HEK293 (cell line): ENCODE results near the gene PDE3B.

Experiments used
- CTCF ChIA-PET: fragments of 350-600 bp; formaldehyde crosslinking; extraction: SDS; loops from one replicate; lab custom pipeline; 2021; ENCODE audit warnings: antibody characterized with exemption; lab: Yijun Ruan, JAX
- POLR2A ChIA-PET: fragments of 300-600 bp; formaldehyde crosslinking; extraction: SDS; loops from one replicate; lab custom pipeline; 2020; ENCODE audit warnings: antibody characterized with exemption, inconsistent platforms; lab: Yijun Ruan, JAX
- H3K27ac ChIP-seq: fragments of 200-500 bp; sonication (Bioruptor generic); 2 replicates; pipeline ENCODE4 v1.5.1; 2014; ENCODE audit warnings: low read depth, low read length, control low read depth, inconsistent platforms; ENCODE audit errors: extremely low read depth
- H3K36me3 ChIP-seq, 2 experiments: fragments of 200-500 bp in 1 of 2; sonication (Bioruptor generic) in 1 of 2; 1 replicate in 1 of 2; 2 replicates in 1 of 2; pipeline ENCODE4 v1.5.1; 2014 to 2017; ENCODE audit warnings: inconsistent platforms in 2 of 2, low read length in 2 of 2; ENCODE audit not compliant: control insufficient read depth in 2 of 2, insufficient read depth in 1 of 2
- H3K4me1 ChIP-seq: fragments of 200-500 bp; sonication (Bioruptor generic); 2 replicates; pipeline ENCODE4 v1.5.1; 2014; ENCODE audit warnings: mild to moderate bottlenecking, low read length, inconsistent platforms; ENCODE audit not compliant: control insufficient read depth, insufficient read depth
- H3K4me3 ChIP-seq: 2 replicates; pipeline ENCODE4 v1.5.1; 2011; ENCODE audit warnings: low read depth, mild to moderate bottlenecking, control low read depth, low read length, moderate library complexity
- H3K9me3 ChIP-seq: fragments of 200-500 bp; sonication (Bioruptor generic); 2 replicates; pipeline ENCODE4 v1.5.1; 2014; ENCODE audit warnings: low read depth, low read length, inconsistent platforms; ENCODE audit not compliant: control insufficient read depth, insufficient read depth
- HOXA7 ChIP-seq: sonication (generic); formaldehyde crosslinking; IDR thresholded peaks from 2 replicates; pipeline ENCODE4 v1.8.1; 2022; ENCODE audit warnings: missing genetic modification reagents, borderline replicate concordance
- KLF1 ChIP-seq: fragments of 450-650 bp; formaldehyde crosslinking; IDR thresholded peaks from 2 replicates; pipeline ENCODE4 v1.5.1; 2016; ENCODE audit warnings: missing biosample characterization, missing genetic modification characterization
- MEIS1 ChIP-seq: sonication (generic); formaldehyde crosslinking; IDR thresholded peaks from 2 replicates; pipeline ENCODE4 v1.8.1; 2022; ENCODE audit warnings: missing genetic modification reagents, mild to moderate bottlenecking, borderline replicate concordance
- SP2 ChIP-seq: fragments of 450-650 bp; formaldehyde crosslinking; IDR thresholded peaks from 2 replicates; pipeline ENCODE4 v1.5.1; 2016; ENCODE audit warnings: missing biosample characterization, missing genetic modification characterization
- ZFHX2 ChIP-seq: fragments of 450-650 bp; formaldehyde crosslinking; conservative IDR thresholded peaks from 2 replicates; pipeline ENCODE4 v1.5.1; 2016; ENCODE audit warnings: missing biosample characterization, missing genetic modification characterization
- ZNF157 ChIP-seq: fragments of 450-650 bp; formaldehyde crosslinking; IDR thresholded peaks from 2 replicates; pipeline ENCODE4 v1.5.1; 2016; ENCODE audit warnings: missing biosample characterization, missing genetic modification characterization
- ZNF16 ChIP-seq: fragments of 450-650 bp; formaldehyde crosslinking; IDR thresholded peaks from 2 replicates; pipeline ENCODE4 v1.5.1; 2016; ENCODE audit warnings: low read depth, missing biosample characterization, missing genetic modification characterization
- ZNF23 ChIP-seq: fragments of 450-650 bp; formaldehyde crosslinking; IDR thresholded peaks from 2 replicates; pipeline ENCODE4 v1.5.1; 2016; ENCODE audit warnings: missing biosample characterization, missing genetic modification characterization, borderline replicate concordance
- ZNF335 ChIP-seq: fragments of 450-650 bp; formaldehyde crosslinking; conservative IDR thresholded peaks from 2 replicates; pipeline ENCODE4 v1.5.1; 2016; ENCODE audit warnings: missing biosample characterization, missing genetic modification characterization
- ZNF501 ChIP-seq: fragments of 450-650 bp; formaldehyde crosslinking; IDR thresholded peaks from 2 replicates; pipeline ENCODE4 v1.5.1; 2016; ENCODE audit warnings: missing biosample characterization, missing genetic modification characterization
- ZNF596 ChIP-seq: fragments of 450-650 bp; IDR thresholded peaks from 2 replicates; pipeline ENCODE4 v1.5.0; 2018; ENCODE audit warnings: missing biosample characterization, mild to moderate bottlenecking, missing genetic modification characterization, moderate library complexity
- ZNF670 ChIP-seq: fragments of 450-650 bp; formaldehyde crosslinking; IDR thresholded peaks from 2 replicates; pipeline ENCODE4 v1.5.1; 2016; ENCODE audit warnings: missing biosample characterization, missing genetic modification characterization, low read depth
- ZNF776 ChIP-seq: fragments of 450-650 bp; formaldehyde crosslinking; IDR thresholded peaks from 2 replicates; pipeline ENCODE4 v1.5.0; 2017; ENCODE audit warnings: missing biosample characterization, missing genetic modification characterization, borderline replicate concordance
- ZNF777 ChIP-seq: fragments of 450-650 bp; formaldehyde crosslinking; IDR thresholded peaks from 2 replicates; pipeline ENCODE4 v1.5.1; 2017; ENCODE audit warnings: missing biosample characterization, missing genetic modification characterization, borderline replicate concordance
- ZNF830 ChIP-seq: fragments of 450-650 bp; IDR thresholded peaks from 2 replicates; pipeline ENCODE4 v1.5.0; 2018; ENCODE audit warnings: missing biosample characterization, missing genetic modification characterization, low read depth, mild to moderate bottlenecking, moderate library complexity
- ZSCAN16 ChIP-seq: fragments of 450-650 bp; formaldehyde crosslinking; IDR thresholded peaks from 2 replicates; pipeline ENCODE4 v1.5.1; 2016; ENCODE audit warnings: missing biosample characterization, missing genetic modification characterization
- ZSCAN23 ChIP-seq: fragments of 450-650 bp; formaldehyde crosslinking; IDR thresholded peaks from 2 replicates; pipeline ENCODE4 v1.5.1; 2016; ENCODE audit warnings: missing biosample characterization, missing genetic modification characterization
- ZSCAN30 ChIP-seq: fragments of 450-650 bp; IDR thresholded peaks from 2 replicates; pipeline ENCODE4 v1.5.1; 2018; ENCODE audit warnings: missing biosample characterization, mild to moderate bottlenecking, missing genetic modification characterization, moderate library complexity
- TF ChIP-seq, protein P1 (sequence below): fragments of 450-650 bp; formaldehyde crosslinking; conservative IDR thresholded peaks from 2 replicates; pipeline ENCODE4 v1.5.1; 2016; ENCODE audit warnings: low read depth, missing biosample characterization, missing genetic modification characterization
- TF ChIP-seq, protein P2 (sequence below): fragments of 450-650 bp; formaldehyde crosslinking; IDR thresholded peaks from 2 replicates; pipeline ENCODE4 v1.5.1; 2017; ENCODE audit warnings: missing biosample characterization, missing genetic modification characterization
- TF ChIP-seq, protein P3 (sequence below): fragments of 450-650 bp; formaldehyde crosslinking; IDR thresholded peaks from 2 replicates; pipeline ENCODE4 v1.5.1; 2016; ENCODE audit warnings: missing biosample characterization, missing genetic modification characterization
- TF ChIP-seq, protein P4 (sequence below): fragments of 450-650 bp; formaldehyde crosslinking; IDR thresholded peaks from 2 replicates; pipeline ENCODE4 v1.5.1; 2016; ENCODE audit warnings: missing biosample characterization, missing genetic modification characterization
- TF ChIP-seq, protein P5 (sequence below): IDR thresholded peaks from 2 replicates; pipeline ENCODE4 v1.6.1; 2011; ENCODE audit warnings: mild to moderate bottlenecking, low read depth, low read length, borderline replicate concordance

PDE3B gene

DNA sequence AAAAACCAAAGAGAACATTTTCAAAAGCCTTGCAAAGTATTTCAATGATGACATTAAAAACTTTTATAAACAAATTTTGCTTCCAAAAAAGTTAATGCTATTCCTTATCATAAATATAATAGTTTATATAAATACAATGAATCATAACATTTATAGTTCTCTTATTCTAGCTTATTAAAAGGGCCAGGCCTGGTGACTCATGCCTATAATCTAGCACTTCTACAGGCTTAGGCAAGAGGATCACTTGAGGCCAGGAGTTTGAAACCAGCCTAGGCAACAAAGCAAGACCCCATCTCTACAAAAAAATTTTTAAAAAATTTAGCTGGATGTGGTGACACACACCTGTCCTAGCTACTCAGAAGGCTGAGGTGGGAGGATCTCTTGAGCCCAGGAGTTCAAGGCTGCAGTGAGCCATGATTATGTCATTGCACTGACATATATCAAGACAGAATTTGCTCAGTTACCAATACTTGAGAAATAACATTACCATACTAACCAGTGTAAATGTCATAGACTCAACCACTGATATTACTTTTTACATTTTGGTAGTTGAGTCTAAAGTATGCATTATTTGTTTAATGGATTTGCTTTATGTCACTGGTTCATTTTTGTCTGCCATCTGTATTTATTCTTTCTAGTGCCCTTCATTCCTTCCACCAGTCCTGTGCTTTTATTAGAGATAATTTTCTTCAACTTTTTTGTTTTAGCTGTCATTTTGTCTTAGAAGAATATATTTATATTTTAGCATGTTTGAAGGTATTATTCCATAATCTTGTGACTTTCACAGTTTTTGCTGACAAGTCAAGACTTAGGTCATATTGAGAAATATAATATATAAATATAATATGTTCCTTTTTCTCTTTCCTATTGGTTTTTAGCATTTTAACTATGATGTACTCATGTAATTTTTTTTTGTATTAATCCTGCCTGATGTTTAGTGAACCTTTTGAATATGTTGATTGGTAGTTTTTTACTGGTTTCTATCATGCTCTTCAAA is 192.2 kb downstream of the PDE3B start:
- Histone ChIP-seq H3K9me3 (no peaks in the 10 kb centered on the region), H3K4me3 (no peak overlapping the region), H3K4me1 (no peaks in the 10 kb centered on the region), H3K36me3 (no peaks in the 10 kb centered on the region), H3K27ac (no peak overlapping the region)
- CTCF ChIA-PET = no interaction called here
- TF ChIP-seq, protein P1, sequence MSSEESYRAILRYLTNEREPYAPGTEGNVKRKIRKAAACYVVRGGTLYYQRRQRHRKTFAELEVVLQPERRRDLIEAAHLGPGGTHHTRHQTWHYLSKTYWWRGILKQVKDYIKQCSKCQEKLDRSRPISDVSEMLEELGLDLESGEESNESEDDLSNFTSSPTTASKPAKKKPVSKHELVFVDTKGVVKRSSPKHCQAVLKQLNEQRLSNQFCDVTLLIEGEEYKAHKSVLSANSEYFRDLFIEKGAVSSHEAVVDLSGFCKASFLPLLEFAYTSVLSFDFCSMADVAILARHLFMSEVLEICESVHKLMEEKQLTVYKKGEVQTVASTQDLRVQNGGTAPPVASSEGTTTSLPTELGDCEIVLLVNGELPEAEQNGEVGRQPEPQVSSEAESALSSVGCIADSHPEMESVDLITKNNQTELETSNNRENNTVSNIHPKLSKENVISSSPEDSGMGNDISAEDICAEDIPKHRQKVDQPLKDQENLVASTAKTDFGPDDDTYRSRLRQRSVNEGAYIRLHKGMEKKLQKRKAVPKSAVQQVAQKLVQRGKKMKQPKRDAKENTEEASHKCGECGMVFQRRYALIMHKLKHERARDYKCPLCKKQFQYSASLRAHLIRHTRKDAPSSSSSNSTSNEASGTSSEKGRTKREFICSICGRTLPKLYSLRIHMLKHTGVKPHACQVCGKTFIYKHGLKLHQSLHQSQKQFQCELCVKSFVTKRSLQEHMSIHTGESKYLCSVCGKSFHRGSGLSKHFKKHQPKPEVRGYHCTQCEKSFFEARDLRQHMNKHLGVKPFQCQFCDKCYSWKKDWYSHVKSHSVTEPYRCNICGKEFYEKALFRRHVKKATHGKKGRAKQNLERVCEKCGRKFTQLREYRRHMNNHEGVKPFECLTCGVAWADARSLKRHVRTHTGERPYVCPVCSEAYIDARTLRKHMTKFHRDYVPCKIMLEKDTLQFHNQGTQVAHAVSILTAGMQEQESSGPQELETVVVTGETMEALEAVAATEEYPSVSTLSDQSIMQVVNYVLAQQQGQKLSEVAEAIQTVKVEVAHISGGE = no peak
- TF ChIP-seq ZNF23 (tag by site-specific recombination) (no peak), ZNF335 (tag by site-specific recombination) (no peak), ZNF670 (no peak), KLF1 (tag by site-specific recombination) (no peak), ZNF157 (tag by site-specific recombination) (no peak), ZNF501 (tag by site-specific recombination) (no peak), ZFHX2 (tag by site-specific recombination) (no peak)
- POLR2A ChIA-PET = no interaction called here

DNA sequence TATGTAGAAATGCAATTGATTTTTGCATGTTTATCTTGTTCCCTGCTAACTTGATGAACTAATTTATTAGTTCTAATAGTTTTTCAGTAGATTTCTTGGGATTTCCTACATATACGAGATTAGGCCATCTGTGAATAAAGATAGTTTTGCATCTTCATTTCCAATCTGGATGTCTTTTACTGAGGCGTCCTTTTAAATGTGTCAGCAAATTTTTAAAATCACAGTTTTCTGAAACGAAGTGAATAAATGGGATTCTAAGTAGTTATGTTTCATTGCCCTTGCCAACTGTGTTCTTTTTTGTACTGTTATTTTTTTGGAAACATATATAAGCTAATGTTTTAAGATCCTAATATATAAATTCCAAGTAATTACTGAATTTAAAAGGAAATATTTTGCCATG is 198.4 kb downstream of the PDE3B start:
- TF ChIP-seq, protein P2, sequence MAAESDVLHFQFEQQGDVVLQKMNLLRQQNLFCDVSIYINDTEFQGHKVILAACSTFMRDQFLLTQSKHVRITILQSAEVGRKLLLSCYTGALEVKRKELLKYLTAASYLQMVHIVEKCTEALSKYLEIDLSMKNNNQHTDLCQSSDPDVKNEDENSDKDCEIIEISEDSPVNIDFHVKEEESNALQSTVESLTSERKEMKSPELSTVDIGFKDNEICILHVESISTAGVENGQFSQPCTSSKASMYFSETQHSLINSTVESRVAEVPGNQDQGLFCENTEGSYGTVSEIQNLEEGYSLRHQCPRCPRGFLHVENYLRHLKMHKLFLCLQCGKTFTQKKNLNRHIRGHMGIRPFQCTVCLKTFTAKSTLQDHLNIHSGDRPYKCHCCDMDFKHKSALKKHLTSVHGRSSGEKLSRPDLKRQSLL (tag by site-specific recombination) = no peak
- TF ChIP-seq ZNF776 (tag by site-specific recombination) = no peak
- TF ChIP-seq SP2 (tag by site-specific recombination) = no peak
- TF ChIP-seq, protein P3, sequence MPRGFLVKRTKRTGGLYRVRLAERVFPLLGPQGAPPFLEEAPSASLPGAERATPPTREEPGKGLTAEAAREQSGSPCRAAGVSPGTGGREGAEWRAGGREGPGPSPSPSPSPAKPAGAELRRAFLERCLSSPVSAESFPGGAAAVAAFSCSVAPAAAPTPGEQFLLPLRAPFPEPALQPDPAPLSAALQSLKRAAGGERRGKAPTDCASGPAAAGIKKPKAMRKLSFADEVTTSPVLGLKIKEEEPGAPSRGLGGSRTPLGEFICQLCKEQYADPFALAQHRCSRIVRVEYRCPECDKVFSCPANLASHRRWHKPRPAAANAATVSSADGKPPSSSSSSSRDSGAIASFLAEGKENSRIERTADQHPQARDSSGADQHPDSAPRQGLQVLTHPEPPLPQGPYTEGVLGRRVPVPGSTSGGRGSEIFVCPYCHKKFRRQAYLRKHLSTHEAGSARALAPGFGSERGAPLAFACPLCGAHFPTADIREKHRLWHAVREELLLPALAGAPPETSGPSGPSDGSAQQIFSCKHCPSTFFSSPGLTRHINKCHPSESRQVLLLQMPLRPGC = no peak
- no peak for TF ChIP-seq ZSCAN16 (tag by site-specific recombination)
- TF ChIP-seq, protein P4, sequence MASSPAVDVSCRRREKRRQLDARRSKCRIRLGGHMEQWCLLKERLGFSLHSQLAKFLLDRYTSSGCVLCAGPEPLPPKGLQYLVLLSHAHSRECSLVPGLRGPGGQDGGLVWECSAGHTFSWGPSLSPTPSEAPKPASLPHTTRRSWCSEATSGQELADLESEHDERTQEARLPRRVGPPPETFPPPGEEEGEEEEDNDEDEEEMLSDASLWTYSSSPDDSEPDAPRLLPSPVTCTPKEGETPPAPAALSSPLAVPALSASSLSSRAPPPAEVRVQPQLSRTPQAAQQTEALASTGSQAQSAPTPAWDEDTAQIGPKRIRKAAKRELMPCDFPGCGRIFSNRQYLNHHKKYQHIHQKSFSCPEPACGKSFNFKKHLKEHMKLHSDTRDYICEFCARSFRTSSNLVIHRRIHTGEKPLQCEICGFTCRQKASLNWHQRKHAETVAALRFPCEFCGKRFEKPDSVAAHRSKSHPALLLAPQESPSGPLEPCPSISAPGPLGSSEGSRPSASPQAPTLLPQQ (tag by site-specific recombination) = no peak
- TF ChIP-seq ZNF777 (tag by site-specific recombination) = no peak
- TF ChIP-seq ZNF670 = no peak
- TF ChIP-seq ZSCAN30 = no peak
- TF ChIP-seq ZNF596 = no peak
- TF ChIP-seq, protein P5, sequence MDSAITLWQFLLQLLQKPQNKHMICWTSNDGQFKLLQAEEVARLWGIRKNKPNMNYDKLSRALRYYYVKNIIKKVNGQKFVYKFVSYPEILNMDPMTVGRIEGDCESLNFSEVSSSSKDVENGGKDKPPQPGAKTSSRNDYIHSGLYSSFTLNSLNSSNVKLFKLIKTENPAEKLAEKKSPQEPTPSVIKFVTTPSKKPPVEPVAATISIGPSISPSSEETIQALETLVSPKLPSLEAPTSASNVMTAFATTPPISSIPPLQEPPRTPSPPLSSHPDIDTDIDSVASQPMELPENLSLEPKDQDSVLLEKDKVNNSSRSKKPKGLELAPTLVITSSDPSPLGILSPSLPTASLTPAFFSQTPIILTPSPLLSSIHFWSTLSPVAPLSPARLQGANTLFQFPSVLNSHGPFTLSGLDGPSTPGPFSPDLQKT = no peak
- TF ChIP-seq ZSCAN23 (tag by site-specific recombination) = no peak
- TF ChIP-seq MEIS1 (CRISPR knock-in tag) = no peak
- no peak for TF ChIP-seq HOXA7 (CRISPR knock-in tag)
- no peak for TF ChIP-seq ZNF830
- TF ChIP-seq ZNF16 (tag by site-specific recombination) = no peak
- H3K36me3 ChIP-seq = no peaks in the 10 kb centered on the region
- H3K4me1 ChIP-seq = no peaks in the 10 kb centered on the region
- no peaks in the 10 kb centered on the region for H3K9me3 ChIP-seq
- ChIA-PET CTCF (no interaction called here), POLR2A (no interaction called here)
- H3K4me3 ChIP-seq = no peak overlapping the region
- no peak overlapping the region for H3K27ac ChIP-seq
